Ovary (tissue), 9 donors: ENCODE measurements around the gene C1QTNF4. TPM values are rescaled to one million over a fixed set of nuclear protein-coding genes. Genes with fewer than 3 reads are reported as not detected.
"Not testable (repeated sequence)": the region's sequence is repeated elsewhere in the genome, so short reads cannot be mapped to it uniquely, and the experiment has no call there.

Experiments
- DNase-seq, 5 donors: peaks; one replicate each; pipeline ENCODE4 v3.0.0-alpha.2; 2019 to 2020
- H3K27ac ChIP-seq, 2 donors: fragments of 200-600 bp; one replicate each; pipeline versions ENCODE4 v1.5.1 to v1.8.0; 2019 to 2022
- H3K27me3 ChIP-seq: fragments of 200-600 bp; one replicate; pipeline ENCODE4 v1.8.0; 2022
- H3K36me3 ChIP-seq: fragments of 200-600 bp; sonication (generic); one replicate; pipeline ENCODE4 v1.5.1; 2019
- H3K4me1 ChIP-seq: one replicate; pipeline ENCODE4 v1.8.1; 2013; ENCODE audit warnings: mild to moderate bottlenecking, moderate library complexity; ENCODE audit not compliant: insufficient read depth
- H3K4me3 ChIP-seq: fragments of 200-600 bp; sonication (generic); one replicate; pipeline ENCODE4 v1.5.1; 2017
- H3K9me3 ChIP-seq, 2 donors: fragments of 200-600 bp in 1 of 2; sonication (generic) in 1 of 2; one replicate each; pipeline versions ENCODE4 v1.5.1 to v1.8.1; 2013 to 2019; ENCODE audit warnings: mild to moderate bottlenecking in 1 of 2, moderate library complexity in 1 of 2
- CTCF ChIP-seq, 3 donors: fragments of 450-650 bp in 2 of 3; fragments of 200-600 bp in 1 of 3; IDR thresholded peaks; one replicate each; pipeline versions ENCODE4 v1.5.1 to v1.8.0; 2016 to 2022; ENCODE audit warnings: antibody characterized with exemption in 3 of 3, mild to moderate bottlenecking in 1 of 3
- EP300 ChIP-seq: sonication (generic); formaldehyde crosslinking; IDR thresholded peaks from one replicate; pipeline ENCODE4 v1.6.1; 2017; ENCODE audit warnings: antibody characterized with exemption
- POLR2A ChIP-seq: fragments of 450-650 bp; IDR thresholded peaks from one replicate; pipeline ENCODE4 v1.6.1; 2017; ENCODE audit warnings: antibody characterized with exemption, mild to moderate bottlenecking, moderate library complexity
- WGBS, 3 donors: extraction: QIAGEN DNeasy Blood & Tissue Kit in 1 of 3; methylation state at CpG; one replicate each; pipeline versions ENCODE4 v1.1.5 to v1.1.7; 2013 to 2017; 5-methylcytosine and 5-hydroxymethylcytosine counted together
- intact Hi-C, 4 donors: fragments of 100-400 bp; cut with DNase I; formaldehyde crosslinking; loops; one replicate each; pipeline versions ENCODE4 v1.11.0 to v1.15.1; 2022 to 2023
- polyA plus RNA-seq, 2 donors: library from polyadenylated mRNA; stranded (reverse); fragments of 200-250 nt in 1 of 2; fragments of 350-450 nt in 1 of 2; fragmentation: Illumina TruSeq in 1 of 2; extraction: RNeasy Lipid Tissue Mini Kit (QIAGEN cat#74804) in 1 of 2; gene quantifications; one replicate each; pipeline ENCODE4 v1.2.3, GENCODE V29; 2013 to 2014
- total RNA-seq, 7 donors: library from RNA; depleted of rRNA in 2 of 7; stranded (reverse); fragments of >200 nt in 2 of 7; fragmentation: NEBNext Ultra II Directional in 3 of 7; extraction: Animal tissue kit (Norgen Biotek cat#: 25700) in 3 of 7; gene quantifications; one replicate each; pipeline versions ENCODE4 v1.1.0 to v1.2.4, GENCODE V29; 2016 to 2023
- donor health status: DM: no; HTN: no; CAD: no; lungs with moderate emphysema.
- donor health status: DM: no; HTN: no; CAD: no.
- donor health status: Bipolar disorder and iron deficiency.
- donor health status: DM: yes; HTN: yes; CAD: no.
- donor health status: DM: no; HTN: no; CAD: no.
- donor health status: DM: yes; HTN: yes; CAD: no.

C1QTNF4 gene
- total and polyA plus RNA-seq, 9 donors = 9.1 to 29.6 (median 15.4) TPM; not detected in 1

GRCh38 chr11:47552056-47552565 is 42.1 kb downstream of the C1QTNF4 start:
- no peak for TF ChIP-seq POLR2A
- no peak for TF ChIP-seq EP300
- no peak for TF ChIP-seq CTCF (IDR thresholded peaks at IDR 0.05)
- WGBS, 3 donors = 1% methylated on average over 22 of the region's 22 CpGs
- peak in 2 of 5 donors; percentile 26 to 55 for DNase-seq
- no peaks in the 10 kb centered on the region for H3K36me3 ChIP-seq
- peaks cover 14% of the 10 kb centered on the region for H3K4me1 ChIP-seq
- no peaks in the 10 kb centered on the region for H3K27me3 ChIP-seq
- H3K4me3 ChIP-seq = peak overlapping the region; percentile 92
- H3K27ac ChIP-seq = peak overlapping the region; percentile 70 to 75
- intact Hi-C loops = no loop called here
- H3K9me3 ChIP-seq = no peaks in the 10 kb centered on the region

GRCh38 chr11:47551086-47551485 is 43.1 kb downstream of the C1QTNF4 start:
- H3K4me3 ChIP-seq = no peak overlapping the region
- peaks cover 14% of the 10 kb centered on the region for H3K4me1 ChIP-seq
- intact Hi-C loops = no loop called here
- no peaks in the 10 kb centered on the region for H3K9me3 ChIP-seq
- no peaks in the 10 kb centered on the region for H3K27me3 ChIP-seq
- TF ChIP-seq CTCF (IDR thresholded peaks at IDR 0.05) (no peak), POLR2A (no peak)
- H3K27ac ChIP-seq = no peak overlapping the region
- DNase-seq = no peak
- H3K36me3 ChIP-seq = no peaks in the 10 kb centered on the region

- Histone ChIP-seq H3K27me3 (no peaks in the 10 kb centered on the region), H3K36me3 (no peaks in the 10 kb centered on the region), H3K4me3 (no peak overlapping the region), H3K9me3 (no peaks in the 10 kb centered on the region), H3K27ac (no peak overlapping the region), H3K4me1 (peaks cover 14% of the 10 kb centered on the region)
- intact Hi-C loops = no loop called here
- TF ChIP-seq POLR2A (no peak), EP300 (no peak), CTCF (IDR thresholded peaks at IDR 0.05) (no peak)
- WGBS, 3 donors = 81 to 88% (median 87%) methylated on average over 10 of the region's 10 CpGs
- DNase-seq = peak in 1 of 5 donors; percentile 10
These were observed 43.7 kb downstream of the C1QTNF4 start for GRCh38 chr11:47550288-47551047.

GRCh38 chr11:47546274-47546673 is 47.9 kb downstream of the C1QTNF4 start:
- intact Hi-C loops = loop anchor here in 1 of 4 donors (10.0 kb wide), 1 partner anchor 61 kb away; no protein-coding TSS in a partner anchor
- WGBS, 3 donors = 88 to 100% (median 96%) methylated on average over 7 of the region's 7 CpGs
- not testable (repeated sequence) for H3K36me3 ChIP-seq, H3K4me1 ChIP-seq, H3K27ac ChIP-seq, H3K27me3 ChIP-seq, DNase-seq, H3K4me3 ChIP-seq, H3K9me3 ChIP-seq

GRCh38 chr11:47545298-47545697 is 48.9 kb downstream of the C1QTNF4 start:
- no peak for TF ChIP-seq POLR2A
- no peak for TF ChIP-seq EP300
- TF ChIP-seq CTCF (IDR thresholded peaks at IDR 0.05) = no peak
- DNase-seq = no peak
- Histone ChIP-seq H3K27me3 (no peaks in the 10 kb centered on the region), H3K9me3 (no peaks in the 10 kb centered on the region), H3K27ac (no peak overlapping the region), H3K4me1 (peaks cover 8% of the 10 kb centered on the region), H3K4me3 (no peak overlapping the region), H3K36me3 (no peaks in the 10 kb centered on the region)
- WGBS, 3 donors = 95 to 97% (median 95%) methylated on average over 6 of the region's 6 CpGs
- intact Hi-C loops = loop anchor here in 1 of 4 donors (10.0 kb wide), 1 partner anchor 60 kb away; no protein-coding TSS in a partner anchor
